GM23338 (cell line): ENCODE results near the gene SCAANT1.

Experiments used
- CREB1 ChIP-seq: fragments of 250-450 bp; sonication (Bioruptor Pico); IDR thresholded peaks from 2 replicates; pipeline ENCODE4 v1.5.0; 2020; ENCODE audit warnings: low read depth, mild to moderate bottlenecking, moderate library complexity
- EZH2 ChIP-seq: fragments of 200-600 bp; sonication (generic); IDR thresholded peaks from one replicate; pipeline ENCODE4 v1.8.0; 2017; ENCODE audit warnings: antibody characterized with exemption, mild to moderate bottlenecking, low read depth; ENCODE audit not compliant: unreplicated experiment
- EZH2phosphoT487 ChIP-seq: fragments of 200-600 bp; sonication (generic); IDR thresholded peaks from one replicate; pipeline ENCODE4 v1.8.1; 2018; ENCODE audit warnings: antibody characterized with exemption; ENCODE audit not compliant: unreplicated experiment
- JUNB ChIP-seq: IDR thresholded peaks from one replicate; pipeline ENCODE4 v1.6.1; 2016; ENCODE audit warnings: antibody characterized with exemption; ENCODE audit not compliant: unreplicated experiment
- NANOG ChIP-seq: IDR thresholded peaks from 2 replicates; pipeline ENCODE4 v1.6.1; 2016; ENCODE audit warnings: antibody characterized with exemption, borderline replicate concordance
- POLR2AphosphoS5 ChIP-seq: IDR thresholded peaks from 2 replicates; pipeline ENCODE4 v1.6.1; 2016; ENCODE audit warnings: antibody characterized with exemption, low read depth
- ZNF114 ChIP-seq: fragments of 250-450 bp; sonication (Bioruptor Pico); IDR thresholded peaks from 2 replicates; pipeline ENCODE4 v1.5.0; 2020; ENCODE audit warnings: mild to moderate bottlenecking, moderate library complexity
- ZNF331 ChIP-seq: fragments of 250-450 bp; sonication (Bioruptor Pico); IDR thresholded peaks from 2 replicates; pipeline ENCODE4 v1.5.0; 2020; ENCODE audit warnings: low read depth, mild to moderate bottlenecking, moderate library complexity
- TF ChIP-seq, protein P1 (sequence below), 2 experiments: fragments of 200-600 bp in 1 of 2; sonication (generic) in 1 of 2; conservative IDR thresholded peaks; 2 replicates each; pipeline versions ENCODE4 v1.5.1 to v1.6.1; 2016 to 2017; ENCODE audit warnings: antibody characterized with exemption in 2 of 2, low read depth in 2 of 2, mild to moderate bottlenecking in 2 of 2, moderate library complexity in 1 of 2
- TF ChIP-seq, protein P2 (sequence below): IDR thresholded peaks from one replicate; pipeline ENCODE4 v1.6.1; 2018; ENCODE audit warnings: antibody characterized with exemption; ENCODE audit not compliant: unreplicated experiment
- TF ChIP-seq, protein P3 (sequence below): fragments of 250-450 bp; sonication (Bioruptor Pico); IDR thresholded peaks from 2 replicates; pipeline ENCODE4 v1.5.0; 2020; ENCODE audit warnings: mild to moderate bottlenecking, moderate library complexity

DNA sequence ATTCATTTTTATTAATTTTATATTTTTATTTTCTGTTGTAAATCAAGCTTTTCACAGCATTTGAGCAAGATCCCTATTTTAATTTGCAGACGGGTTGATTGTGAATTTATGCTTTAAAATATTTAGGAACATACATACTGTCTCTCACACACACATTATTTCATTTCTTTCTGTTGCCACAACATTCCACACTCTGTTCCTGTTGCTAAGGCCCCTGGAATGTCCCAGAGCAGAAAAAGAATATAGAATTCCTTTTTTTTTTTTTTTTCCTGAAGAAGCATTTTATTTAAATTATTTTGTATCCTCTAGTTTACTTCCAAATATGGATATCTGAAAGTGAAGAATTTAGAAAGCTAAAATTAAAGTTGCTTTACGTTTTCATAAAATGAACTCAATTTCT is 36.8 kb upstream of the SCAANT1 start:
- TF ChIP-seq, protein P1, sequence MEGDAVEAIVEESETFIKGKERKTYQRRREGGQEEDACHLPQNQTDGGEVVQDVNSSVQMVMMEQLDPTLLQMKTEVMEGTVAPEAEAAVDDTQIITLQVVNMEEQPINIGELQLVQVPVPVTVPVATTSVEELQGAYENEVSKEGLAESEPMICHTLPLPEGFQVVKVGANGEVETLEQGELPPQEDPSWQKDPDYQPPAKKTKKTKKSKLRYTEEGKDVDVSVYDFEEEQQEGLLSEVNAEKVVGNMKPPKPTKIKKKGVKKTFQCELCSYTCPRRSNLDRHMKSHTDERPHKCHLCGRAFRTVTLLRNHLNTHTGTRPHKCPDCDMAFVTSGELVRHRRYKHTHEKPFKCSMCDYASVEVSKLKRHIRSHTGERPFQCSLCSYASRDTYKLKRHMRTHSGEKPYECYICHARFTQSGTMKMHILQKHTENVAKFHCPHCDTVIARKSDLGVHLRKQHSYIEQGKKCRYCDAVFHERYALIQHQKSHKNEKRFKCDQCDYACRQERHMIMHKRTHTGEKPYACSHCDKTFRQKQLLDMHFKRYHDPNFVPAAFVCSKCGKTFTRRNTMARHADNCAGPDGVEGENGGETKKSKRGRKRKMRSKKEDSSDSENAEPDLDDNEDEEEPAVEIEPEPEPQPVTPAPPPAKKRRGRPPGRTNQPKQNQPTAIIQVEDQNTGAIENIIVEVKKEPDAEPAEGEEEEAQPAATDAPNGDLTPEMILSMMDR (conservative IDR thresholded peaks at IDR 0.05; ENCODE audit: low read depth in 2 of 2) = no peak
- TF ChIP-seq, protein P2, sequence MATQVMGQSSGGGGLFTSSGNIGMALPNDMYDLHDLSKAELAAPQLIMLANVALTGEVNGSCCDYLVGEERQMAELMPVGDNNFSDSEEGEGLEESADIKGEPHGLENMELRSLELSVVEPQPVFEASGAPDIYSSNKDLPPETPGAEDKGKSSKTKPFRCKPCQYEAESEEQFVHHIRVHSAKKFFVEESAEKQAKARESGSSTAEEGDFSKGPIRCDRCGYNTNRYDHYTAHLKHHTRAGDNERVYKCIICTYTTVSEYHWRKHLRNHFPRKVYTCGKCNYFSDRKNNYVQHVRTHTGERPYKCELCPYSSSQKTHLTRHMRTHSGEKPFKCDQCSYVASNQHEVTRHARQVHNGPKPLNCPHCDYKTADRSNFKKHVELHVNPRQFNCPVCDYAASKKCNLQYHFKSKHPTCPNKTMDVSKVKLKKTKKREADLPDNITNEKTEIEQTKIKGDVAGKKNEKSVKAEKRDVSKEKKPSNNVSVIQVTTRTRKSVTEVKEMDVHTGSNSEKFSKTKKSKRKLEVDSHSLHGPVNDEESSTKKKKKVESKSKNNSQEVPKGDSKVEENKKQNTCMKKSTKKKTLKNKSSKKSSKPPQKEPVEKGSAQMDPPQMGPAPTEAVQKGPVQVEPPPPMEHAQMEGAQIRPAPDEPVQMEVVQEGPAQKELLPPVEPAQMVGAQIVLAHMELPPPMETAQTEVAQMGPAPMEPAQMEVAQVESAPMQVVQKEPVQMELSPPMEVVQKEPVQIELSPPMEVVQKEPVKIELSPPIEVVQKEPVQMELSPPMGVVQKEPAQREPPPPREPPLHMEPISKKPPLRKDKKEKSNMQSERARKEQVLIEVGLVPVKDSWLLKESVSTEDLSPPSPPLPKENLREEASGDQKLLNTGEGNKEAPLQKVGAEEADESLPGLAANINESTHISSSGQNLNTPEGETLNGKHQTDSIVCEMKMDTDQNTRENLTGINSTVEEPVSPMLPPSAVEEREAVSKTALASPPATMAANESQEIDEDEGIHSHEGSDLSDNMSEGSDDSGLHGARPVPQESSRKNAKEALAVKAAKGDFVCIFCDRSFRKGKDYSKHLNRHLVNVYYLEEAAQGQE = no peak
- TF ChIP-seq NANOG (no peak), POLR2AphosphoS5 (no peak), EZH2 (no peak), ZNF331 (no peak), EZH2phosphoT487 (no peak), CREB1 (CRISPR knock-in tag) (no peak), ZNF114 (CRISPR knock-in tag) (no peak), JUNB (no peak)
- TF ChIP-seq, protein P3, sequence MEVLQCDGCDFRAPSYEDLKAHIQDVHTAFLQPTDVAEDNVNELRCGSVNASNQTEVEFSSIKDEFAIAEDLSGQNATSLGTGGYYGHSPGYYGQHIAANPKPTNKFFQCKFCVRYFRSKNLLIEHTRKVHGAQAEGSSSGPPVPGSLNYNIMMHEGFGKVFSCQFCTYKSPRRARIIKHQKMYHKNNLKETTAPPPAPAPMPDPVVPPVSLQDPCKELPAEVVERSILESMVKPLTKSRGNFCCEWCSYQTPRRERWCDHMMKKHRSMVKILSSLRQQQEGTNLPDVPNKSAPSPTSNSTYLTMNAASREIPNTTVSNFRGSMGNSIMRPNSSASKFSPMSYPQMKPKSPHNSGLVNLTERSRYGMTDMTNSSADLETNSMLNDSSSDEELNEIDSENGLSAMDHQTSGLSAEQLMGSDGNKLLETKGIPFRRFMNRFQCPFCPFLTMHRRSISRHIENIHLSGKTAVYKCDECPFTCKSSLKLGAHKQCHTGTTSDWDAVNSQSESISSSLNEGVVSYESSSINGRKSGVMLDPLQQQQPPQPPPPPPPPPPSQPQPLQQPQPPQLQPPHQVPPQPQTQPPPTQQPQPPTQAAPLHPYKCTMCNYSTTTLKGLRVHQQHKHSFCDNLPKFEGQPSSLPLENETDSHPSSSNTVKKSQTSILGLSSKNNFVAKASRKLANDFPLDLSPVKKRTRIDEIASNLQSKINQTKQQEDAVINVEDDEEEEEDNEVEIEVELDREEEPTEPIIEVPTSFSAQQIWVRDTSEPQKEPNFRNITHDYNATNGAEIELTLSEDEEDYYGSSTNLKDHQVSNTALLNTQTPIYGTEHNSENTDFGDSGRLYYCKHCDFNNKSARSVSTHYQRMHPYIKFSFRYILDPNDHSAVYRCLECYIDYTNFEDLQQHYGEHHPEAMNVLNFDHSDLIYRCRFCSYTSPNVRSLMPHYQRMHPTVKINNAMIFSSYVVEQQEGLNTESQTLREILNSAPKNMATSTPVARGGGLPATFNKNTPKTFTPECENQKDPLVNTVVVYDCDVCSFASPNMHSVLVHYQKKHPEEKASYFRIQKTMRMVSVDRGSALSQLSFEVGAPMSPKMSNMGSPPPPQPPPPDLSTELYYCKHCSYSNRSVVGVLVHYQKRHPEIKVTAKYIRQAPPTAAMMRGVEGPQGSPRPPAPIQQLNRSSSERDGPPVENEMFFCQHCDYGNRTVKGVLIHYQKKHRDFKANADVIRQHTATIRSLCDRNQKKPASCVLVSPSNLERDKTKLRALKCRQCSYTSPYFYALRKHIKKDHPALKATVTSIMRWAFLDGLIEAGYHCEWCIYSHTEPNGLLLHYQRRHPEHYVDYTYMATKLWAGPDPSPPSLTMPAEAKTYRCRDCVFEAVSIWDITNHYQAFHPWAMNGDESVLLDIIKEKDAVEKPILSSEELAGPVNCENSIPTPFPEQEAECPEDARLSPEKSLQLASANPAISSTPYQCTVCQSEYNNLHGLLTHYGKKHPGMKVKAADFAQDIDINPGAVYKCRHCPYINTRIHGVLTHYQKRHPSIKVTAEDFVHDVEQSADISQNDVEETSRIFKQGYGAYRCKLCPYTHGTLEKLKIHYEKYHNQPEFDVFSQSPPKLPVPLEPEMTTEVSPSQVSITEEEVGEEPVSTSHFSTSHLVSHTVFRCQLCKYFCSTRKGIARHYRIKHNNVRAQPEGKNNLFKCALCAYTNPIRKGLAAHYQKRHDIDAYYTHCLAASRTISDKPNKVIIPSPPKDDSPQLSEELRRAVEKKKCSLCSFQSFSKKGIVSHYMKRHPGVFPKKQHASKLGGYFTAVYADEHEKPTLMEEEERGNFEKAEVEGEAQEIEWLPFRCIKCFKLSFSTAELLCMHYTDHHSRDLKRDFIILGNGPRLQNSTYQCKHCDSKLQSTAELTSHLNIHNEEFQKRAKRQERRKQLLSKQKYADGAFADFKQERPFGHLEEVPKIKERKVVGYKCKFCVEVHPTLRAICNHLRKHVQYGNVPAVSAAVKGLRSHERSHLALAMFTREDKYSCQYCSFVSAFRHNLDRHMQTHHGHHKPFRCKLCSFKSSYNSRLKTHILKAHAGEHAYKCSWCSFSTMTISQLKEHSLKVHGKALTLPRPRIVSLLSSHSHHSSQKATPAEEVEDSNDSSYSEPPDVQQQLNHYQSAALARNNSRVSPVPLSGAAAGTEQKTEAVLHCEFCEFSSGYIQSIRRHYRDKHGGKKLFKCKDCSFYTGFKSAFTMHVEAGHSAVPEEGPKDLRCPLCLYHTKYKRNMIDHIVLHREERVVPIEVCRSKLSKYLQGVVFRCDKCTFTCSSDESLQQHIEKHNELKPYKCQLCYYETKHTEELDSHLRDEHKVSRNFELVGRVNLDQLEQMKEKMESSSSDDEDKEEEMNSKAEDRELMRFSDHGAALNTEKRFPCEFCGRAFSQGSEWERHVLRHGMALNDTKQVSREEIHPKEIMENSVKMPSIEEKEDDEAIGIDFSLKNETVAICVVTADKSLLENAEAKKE = no peak
